Heart right ventricle (tissue), 16 donors: ENCODE results near the gene ZNF281. TPM values are rescaled to one million over a fixed set of nuclear protein-coding genes. Genes with fewer than 3 reads are reported as not detected.

Source experiments
- ATAC-seq, 8 donors: fragments of 200-7000 bp; cut with Tn5 transposase; one replicate each; pipeline ENCODE4 v1.9.1; 2020; ENCODE audit warnings: mild to moderate bottlenecking in 8 of 8, moderate library complexity in 8 of 8, moderate number of reproducible peaks in 1 of 8
- DNase-seq, 2 donors: peaks; one replicate each; pipeline ENCODE4 v3.0.0-alpha.2; 2020
- H3K27ac ChIP-seq, 10 donors: fragments of 200-600 bp; sonication (generic) in 2 of 10; one replicate each; pipeline versions ENCODE4 v1.5.0 to v1.8.0; 2020 to 2022; ENCODE audit warnings: mild to moderate bottlenecking in 3 of 10
- H3K27me3 ChIP-seq, 7 donors: fragments of 200-600 bp; one replicate each; pipeline ENCODE4 v1.8.0; 2021 to 2022; ENCODE audit warnings: mild to moderate bottlenecking in 2 of 7
- H3K36me3 ChIP-seq, 9 donors: fragments of 200-600 bp; sonication (generic) in 1 of 9; one replicate each; pipeline versions ENCODE4 v1.5.0 to v1.8.0; 2020 to 2022; ENCODE audit warnings: mild to moderate bottlenecking in 2 of 9
- H3K4me1 ChIP-seq, 9 donors: fragments of 200-600 bp; sonication (generic) in 1 of 9; one replicate each; pipeline versions ENCODE4 v1.5.0 to v1.8.0; 2020 to 2022; ENCODE audit warnings: mild to moderate bottlenecking in 4 of 9
- H3K4me3 ChIP-seq, 10 donors: fragments of 200-600 bp; sonication (generic) in 2 of 10; one replicate each; pipeline versions ENCODE4 v1.5.0 to v1.8.0; 2020 to 2022; ENCODE audit warnings: mild to moderate bottlenecking in 7 of 10, moderate library complexity in 2 of 10
- H3K9me3 ChIP-seq, 11 donors: fragments of 200-600 bp in 10 of 11; sonication (generic) in 2 of 11; one replicate each; pipeline versions ENCODE4 v1.5.0 to v1.8.0; 2013 to 2022; ENCODE audit warnings: mild to moderate bottlenecking in 2 of 11, control low read depth in 1 of 11, moderate library complexity in 1 of 11
- CTCF ChIP-seq, 9 donors: fragments of 200-600 bp; sonication (generic) in 2 of 9; IDR thresholded peaks; one replicate each; pipeline versions ENCODE4 v1.5.0 to v1.8.0; 2021 to 2022; ENCODE audit warnings: antibody characterized with exemption in 9 of 9, mild to moderate bottlenecking in 5 of 9, moderate library complexity in 1 of 9
- WGBS, 2 donors: extraction: QIAGEN DNeasy Blood & Tissue Kit; methylation state at CpG; one replicate each; pipeline ENCODE4 v1.1.7; 2013; ENCODE audit warnings: inconsistent platforms in 1 of 2; 5-methylcytosine and 5-hydroxymethylcytosine counted together
- intact Hi-C, 10 donors: fragments of 100-400 bp; cut with DNase I; formaldehyde crosslinking; loops; one replicate each; pipeline versions ENCODE4 v1.11.1 to v1.14.2; 2022
- polyA plus RNA-seq, 2 donors: library from polyadenylated mRNA; stranded (reverse); fragments of 200-250 nt; gene quantifications; one replicate each; pipeline ENCODE4 v1.2.3, GENCODE V29; 2013
- total RNA-seq, 10 donors: library from RNA; stranded (reverse); fragmentation: NEBNext Ultra II Directional in 3 of 10; extraction: Animal tissue kit (Norgen Biotek cat#: 25700) in 3 of 10; gene quantifications; one replicate each; pipeline versions ENCODE4 v1.2.1 to v1.2.4, GENCODE V29; 2021 to 2023
- donor health status: Arrhythmogenic right ventricular cardiomyopathy.
- donor health status: ischemic (EF 13 %, LVEDD 7.1; RV severe dilation, severe dysfunction).
- donor health status: healthy with polysubstance abuse.
- donor health status: DM: no; HTN: yes; CAD: no.
- donor health status: DM: no; HTN: no; CAD: no.
- donor health status: ischemic (EF 25% LVEDD 6.9; RV normal size, moderate dysfunction).
- donor health status: ischemic (EF 25% LVEDD 5.7; RV mildly dilated, moderate dysfunction).
- donor health status: healthy.
- donor health status: DM: yes; HTN: yes; CAD: no.
- donor health status: Ischemic cardiomyopathy.
- donor health status: ischemic (EF 35%, LVEDD 5.7; RV mildly dilated, moderate dysfunction).
- donor health status: nonischemic (EF 11% LVEDD 7.7; RV severe dilation, severe dysfunction).
- donor health status: DM: yes; HTN: yes; CAD: no.
- donor health status: PGD.
- donor health status: ischemic (EF 29% LVEDD 5.4; RV normal size, mild dysfunction).
- donor health status: nonischemic (EF 23%, LVEDD 6.1; RV moderate dilation, normal function).

Gene ZNF281
- total and polyA plus RNA-seq, 12 donors: 2.8 to 11.7 (median 8.8) TPM

DNA sequence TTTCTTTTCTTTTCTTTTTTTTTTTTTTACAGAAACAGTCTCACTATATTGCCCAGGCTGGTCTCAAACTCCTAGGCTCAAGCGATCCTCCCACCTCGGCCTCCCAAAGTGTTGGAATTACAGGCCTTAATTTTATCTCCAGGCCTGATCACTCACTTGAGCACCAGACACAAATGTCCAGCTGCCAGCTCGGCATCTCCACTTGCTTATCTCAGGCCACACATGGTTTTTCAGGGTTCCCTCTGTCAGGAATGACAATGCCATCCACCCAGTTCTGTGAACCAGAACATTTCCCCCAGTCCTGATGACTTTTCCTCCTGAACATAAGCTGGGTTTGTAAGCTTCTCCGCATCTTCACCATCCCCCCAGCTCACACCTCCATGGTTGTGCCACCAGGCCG lies 44.6 kb upstream of the ZNF281 start:
- Histone ChIP-seq H3K27ac (no peak overlapping the region), H3K4me3 (no peak overlapping the region), H3K4me1 (no peaks in the 10 kb centered on the region), H3K27me3 (peaks cover 0 to 5% (median 0%) of the 10 kb centered on the region in 7 donors), H3K9me3 (no peaks in the 10 kb centered on the region), H3K36me3 (no peaks in the 10 kb centered on the region)
- no peak for DNase-seq
- no peak for ATAC-seq
- intact Hi-C loops: loop anchor here in 1 of 10 donors (5.0 kb wide), 1 partner anchor 122 kb away; no protein-coding TSS in a partner anchor
- no peak for TF ChIP-seq CTCF (IDR thresholded peaks at IDR 0.05)
- WGBS, 2 donors: 68 to 75% methylated on average over 5 of the region's 5 CpGs

DNA sequence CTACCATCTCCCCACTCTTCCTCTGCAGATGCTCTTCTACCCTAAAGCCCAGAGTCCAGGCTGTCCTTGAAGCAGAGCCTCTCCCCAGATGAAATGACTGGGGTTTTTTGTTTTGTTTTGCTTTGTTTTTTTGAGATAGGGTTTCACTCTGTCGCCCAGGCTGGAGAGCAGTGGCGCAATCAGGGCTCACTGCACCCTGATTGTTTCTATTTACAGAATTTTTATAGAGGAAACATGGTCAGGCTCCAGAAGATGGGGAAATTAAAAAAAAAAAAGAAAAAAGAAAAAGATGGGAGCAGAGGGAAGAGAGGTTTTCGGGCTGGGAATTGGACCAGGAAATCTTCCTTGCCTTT lies 43.7 kb upstream of the ZNF281 start:
- no peaks in the 10 kb centered on the region for H3K36me3 ChIP-seq
- DNase-seq (no peak), ATAC-seq (no peak)
- peaks cover 0 to 5% (median 0%) of the 10 kb centered on the region in 7 donors for H3K27me3 ChIP-seq
- no peak overlapping the region for H3K4me3 ChIP-seq
- 72 to 77% methylated on average over 3 of the region's 3 CpGs for WGBS, 2 donors
- no peak for TF ChIP-seq CTCF (IDR thresholded peaks at IDR 0.05)
- no peaks in the 10 kb centered on the region for H3K9me3 ChIP-seq
- intact Hi-C loops: loop anchor here in 1 of 10 donors (5.0 kb wide), 1 partner anchor 121 kb away; no protein-coding TSS in a partner anchor
- H3K4me1 ChIP-seq: no peaks in the 10 kb centered on the region
- no peak overlapping the region for H3K27ac ChIP-seq

- H3K4me3 ChIP-seq: no peak overlapping the region
- no peaks in the 10 kb centered on the region for H3K4me1 ChIP-seq
- no peak for TF ChIP-seq CTCF (IDR thresholded peaks at IDR 0.05)
- no peaks in the 10 kb centered on the region for H3K9me3 ChIP-seq
- no peak for DNase-seq
- H3K36me3 ChIP-seq: no peaks in the 10 kb centered on the region
- 53 to 64% methylated on average over 8 of the region's 8 CpGs for WGBS, 2 donors
- peaks cover 0 to 5% (median 0%) of the 10 kb centered on the region in 7 donors for H3K27me3 ChIP-seq
- H3K27ac ChIP-seq: no peak overlapping the region
- no peak for ATAC-seq
- intact Hi-C loops: loop anchor here in 1 of 10 donors (5.0 kb wide), 1 partner anchor 121 kb away; no protein-coding TSS in a partner anchor
Observed at GRCh38 chr1:200452850-200453552, 43.2 kb upstream of the ZNF281 start.

DNA sequence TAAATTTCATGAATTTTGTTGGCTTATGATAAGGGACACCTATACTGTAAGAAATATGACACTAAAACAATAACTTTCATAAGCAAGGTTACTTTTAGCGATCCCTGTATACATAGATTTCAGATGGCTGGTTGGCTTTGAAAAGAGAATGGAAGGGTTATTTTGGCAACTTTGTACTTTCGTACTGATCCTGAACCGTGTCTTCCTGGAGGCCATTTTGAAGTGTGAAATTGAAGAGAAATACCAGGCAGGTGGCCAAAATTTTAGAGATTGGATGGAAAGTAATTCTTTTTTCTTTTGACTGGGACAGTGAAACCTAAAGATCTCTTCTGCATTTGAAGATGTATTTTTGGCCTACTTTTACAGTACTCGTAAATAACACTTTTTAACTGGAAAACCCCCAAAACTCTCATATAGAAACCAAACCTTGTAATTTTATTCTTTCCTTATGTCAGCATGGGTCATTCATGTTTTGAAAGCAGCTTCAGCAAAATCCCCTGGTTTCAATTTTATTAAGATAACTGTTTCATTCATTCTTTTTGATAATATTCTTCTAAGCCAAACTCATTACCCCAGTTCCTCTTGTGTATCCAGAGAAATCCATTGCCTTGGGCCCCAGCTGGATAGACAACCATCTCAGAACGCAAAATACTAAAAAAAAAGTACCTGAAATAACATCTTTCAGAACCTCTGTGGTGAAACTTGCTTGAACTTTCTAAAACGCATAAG lies 38.4 kb upstream of the ZNF281 start:
- intact Hi-C loops: no loop called here
- 89 to 90% methylated on average over 6 of the region's 6 CpGs for WGBS, 2 donors

More for the DNA sequence above, 38.4 kb upstream of the ZNF281 start:
- no peak overlapping the region for H3K4me3 ChIP-seq
- H3K27me3 ChIP-seq: peaks cover 0 to 5% (median 0%) of the 10 kb centered on the region in 7 donors
- no peaks in the 10 kb centered on the region for H3K36me3 ChIP-seq
- ATAC-seq: no peak
- H3K4me1 ChIP-seq: no peaks in the 10 kb centered on the region
- DNase-seq: no peak
- H3K9me3 ChIP-seq: no peaks in the 10 kb centered on the region
- no peak for TF ChIP-seq CTCF (IDR thresholded peaks at IDR 0.05)
- H3K27ac ChIP-seq: no peak overlapping the region
